Activated CD4-positive, CD25-positive, alpha-beta regulatory T cell (primary cell): ENCODE data around the gene RAC3.

Experiments
- DNase-seq, 4 experiments: peaks; one replicate each; lab custom pipeline; 2025; lab: John Stamatoyannopoulos, UW

RAC3 gene

DNA sequence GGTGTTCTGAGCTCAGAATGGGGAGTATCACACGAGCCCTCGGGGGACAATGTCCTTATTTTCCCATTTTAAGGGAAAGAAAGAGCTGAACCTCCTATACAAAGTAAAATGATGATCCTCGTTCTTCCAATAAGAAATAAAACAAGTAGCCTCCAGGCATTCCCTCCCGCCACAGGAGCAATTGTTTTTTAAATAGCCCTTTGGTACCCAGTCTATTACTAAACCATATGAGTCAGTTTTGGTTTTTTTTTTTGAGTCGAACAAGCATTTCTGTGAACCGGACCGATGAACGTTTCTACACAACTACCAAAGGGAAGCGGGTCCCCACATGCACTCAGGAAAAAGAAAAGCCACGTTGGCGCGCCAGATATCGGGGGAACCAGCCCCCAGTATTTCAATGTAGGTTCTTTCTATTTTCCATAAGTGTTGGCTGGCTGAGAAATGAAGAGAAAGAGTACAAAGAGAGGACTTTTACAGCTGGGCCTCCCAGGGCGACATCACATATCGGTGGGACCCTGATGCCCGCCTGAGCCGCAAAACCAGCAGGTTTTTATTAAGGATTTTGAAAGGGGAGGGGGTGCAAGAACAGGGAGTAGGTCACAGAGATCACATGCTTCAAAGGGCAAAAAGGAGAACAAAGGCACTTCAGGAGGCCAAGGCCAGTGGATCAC, 9.8 kb downstream of the RAC3 start:
- no peak for DNase-seq

DNA sequence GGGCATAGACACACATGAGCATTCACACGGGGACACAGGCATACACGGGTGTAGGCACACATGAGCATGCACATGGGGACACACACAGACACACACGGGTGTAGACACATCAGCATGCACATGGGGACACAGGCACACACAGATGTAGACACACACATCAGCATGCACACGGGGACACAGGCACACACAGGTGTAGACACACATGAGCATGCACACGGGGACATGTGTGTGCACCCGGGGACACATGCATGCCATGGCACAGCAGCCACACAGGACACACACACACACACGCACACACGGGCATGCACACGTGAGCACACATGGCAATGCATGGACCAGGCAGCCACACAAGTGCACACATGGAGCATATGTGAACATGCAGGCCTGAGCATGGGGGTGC, 11.2 kb downstream of the RAC3 start:
- DNase-seq = no peak

DNA sequence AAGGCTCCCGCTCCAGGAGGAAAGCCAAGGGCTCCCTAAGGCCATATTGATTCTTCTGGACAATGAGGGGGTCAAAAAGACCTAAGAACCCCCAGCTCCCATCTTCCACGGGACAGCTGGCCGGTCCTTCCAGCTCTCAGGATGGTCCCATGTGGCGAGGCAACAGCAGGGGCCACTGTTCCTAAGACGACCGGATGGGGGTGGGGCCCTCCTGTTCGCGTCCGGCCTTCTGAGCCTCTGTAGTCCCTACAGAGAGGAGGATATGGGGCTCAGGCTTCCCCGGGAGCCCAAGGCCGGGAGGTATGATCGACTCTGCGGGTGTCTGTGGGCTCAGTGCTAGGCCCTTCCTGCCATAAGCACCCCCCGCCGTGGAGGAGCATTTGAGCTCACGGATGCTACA, 12.0 kb downstream of the RAC3 start:
- DNase-seq = no peak

DNA sequence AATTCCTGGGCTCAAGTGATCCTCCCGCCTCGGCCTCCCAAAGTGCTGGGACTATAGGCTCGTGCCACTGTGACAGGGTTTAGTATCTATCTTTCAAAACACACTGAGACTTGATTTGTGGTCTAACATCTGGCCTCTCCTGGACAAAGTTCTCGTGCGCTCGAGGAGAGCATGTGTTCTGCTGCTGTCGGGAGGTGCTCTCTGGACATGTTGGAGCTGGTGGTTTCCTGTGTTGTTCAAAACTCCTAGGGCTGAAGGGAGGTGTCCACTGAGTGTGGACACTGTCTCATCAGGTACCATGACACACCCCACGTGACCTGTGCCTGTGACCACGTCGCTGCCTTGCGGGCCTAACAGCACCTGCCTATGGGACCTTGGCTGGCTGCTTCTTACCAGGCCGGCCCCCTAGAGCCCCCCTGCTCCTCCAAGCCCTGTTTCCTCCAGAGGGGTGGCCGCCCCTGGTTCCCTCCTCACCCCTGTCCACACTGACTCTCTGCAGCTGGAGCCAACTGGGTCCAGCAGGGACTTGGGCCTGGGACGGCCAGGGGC, 14.5 kb downstream of the RAC3 start:
- no peak for DNase-seq

DNA sequence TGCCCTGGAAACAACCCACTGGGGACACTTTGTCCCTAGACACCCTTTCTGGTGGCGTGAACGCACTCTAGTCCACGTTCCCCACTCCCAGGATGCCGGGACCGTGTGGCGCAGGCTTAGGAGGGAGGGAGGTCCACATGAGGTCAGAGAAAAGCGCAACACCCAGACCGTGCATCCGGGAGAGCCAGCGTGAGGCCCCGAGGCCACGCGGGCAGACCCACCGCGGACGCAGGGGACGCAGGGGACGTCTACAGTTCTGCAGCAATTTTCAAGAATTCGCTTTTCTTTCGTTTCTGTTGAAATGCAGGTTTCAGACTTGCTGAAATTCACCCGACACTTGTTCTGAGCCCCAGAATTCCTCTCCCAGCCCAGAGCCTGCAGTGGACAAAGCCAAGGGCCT, 15.4 kb downstream of the RAC3 start:
- DNase-seq = no peak

DNA sequence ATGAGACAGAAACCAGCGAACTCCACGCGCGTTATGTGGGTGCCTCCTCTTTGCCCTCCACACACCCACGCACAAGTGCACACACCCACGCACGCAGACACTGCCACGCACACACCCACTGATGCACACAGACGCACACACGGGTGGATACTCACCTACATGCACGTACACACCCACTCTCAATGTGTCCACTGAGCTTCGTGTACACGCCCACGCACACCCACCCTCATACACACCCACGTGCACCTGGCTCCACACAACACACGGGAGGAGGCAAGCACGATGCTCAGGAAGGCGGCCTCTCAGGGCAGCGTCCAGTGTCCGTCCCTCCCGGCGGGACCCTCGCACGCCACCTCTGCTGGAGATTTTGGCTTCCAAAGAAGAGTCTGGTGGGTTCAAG, 15.9 kb downstream of the RAC3 start:
- DNase-seq = no peak

DNA sequence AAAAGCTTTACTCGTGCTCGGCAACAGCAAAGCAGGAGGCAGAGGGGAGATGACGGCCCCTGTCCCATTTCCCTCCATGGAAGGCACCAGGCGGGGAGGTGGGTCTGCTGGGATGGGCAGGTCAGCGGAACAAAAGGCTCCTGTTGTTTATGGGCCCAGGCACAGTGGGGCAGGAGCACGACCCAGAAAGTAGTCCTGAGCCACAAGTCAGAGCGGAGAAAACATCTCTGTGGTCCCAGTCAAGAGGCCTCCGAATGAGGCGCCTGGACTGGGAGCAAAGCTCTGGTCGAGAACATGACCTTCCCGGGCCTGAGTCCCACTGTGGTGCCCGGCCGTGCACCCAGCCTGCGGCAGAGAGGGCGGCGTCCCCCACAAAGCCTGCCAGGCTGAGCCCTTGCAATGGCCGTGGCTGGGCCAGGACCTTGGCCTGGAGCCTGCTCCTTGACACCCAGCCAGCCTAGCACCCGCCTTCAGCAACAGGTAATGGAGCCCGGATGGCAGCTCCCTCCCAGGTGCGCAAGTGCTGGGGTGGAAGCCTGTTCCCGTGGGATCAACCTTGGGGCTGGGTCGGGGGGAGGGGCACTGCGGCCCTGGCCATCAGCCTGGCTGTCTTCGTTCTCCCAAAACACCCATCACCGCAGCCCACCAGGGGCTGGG, 16.6 kb downstream of the RAC3 start:
- DNase-seq = no peak

DNA sequence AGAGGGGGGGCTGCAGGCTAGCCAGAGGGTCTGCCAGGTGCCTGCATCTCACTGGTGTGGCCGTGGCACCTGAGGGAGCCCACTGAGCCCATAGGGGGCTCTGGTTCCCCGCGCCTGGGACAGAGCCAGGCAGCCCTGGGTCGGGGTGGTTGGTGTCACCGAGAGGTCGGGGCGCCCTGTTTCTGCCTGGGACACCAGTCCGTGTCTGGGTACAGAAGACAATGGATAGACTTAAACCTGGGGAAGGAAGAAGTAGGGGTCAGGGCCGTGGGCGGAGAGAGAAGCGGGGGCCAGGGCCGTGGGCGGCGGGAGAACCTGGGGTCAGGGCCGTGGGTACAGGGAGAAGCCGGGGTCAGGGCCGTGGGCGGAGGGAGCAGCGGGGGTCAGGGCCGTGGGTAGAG, 17.1 kb downstream of the RAC3 start:
- DNase-seq = no peak

DNA sequence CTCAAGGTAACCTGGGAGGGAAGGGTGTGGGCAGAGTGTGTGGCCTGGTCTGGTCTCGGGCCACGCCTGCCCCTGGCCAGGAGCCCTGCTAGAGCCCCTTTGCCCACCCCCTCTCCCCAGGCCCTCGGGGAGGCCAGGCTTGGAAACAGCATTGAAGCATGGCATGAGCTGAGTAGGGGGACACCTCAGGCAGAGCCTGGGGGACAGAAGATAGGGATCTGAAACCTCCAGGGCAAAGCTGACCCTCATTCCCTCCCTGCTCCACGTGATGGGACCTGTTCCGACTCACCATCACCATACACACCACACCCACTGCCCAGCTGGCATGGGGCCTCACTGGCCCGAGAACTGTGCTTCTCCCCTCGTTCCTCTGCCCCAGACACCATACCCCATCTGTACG, 17.6 kb downstream of the RAC3 start:
- DNase-seq = no peak

DNA sequence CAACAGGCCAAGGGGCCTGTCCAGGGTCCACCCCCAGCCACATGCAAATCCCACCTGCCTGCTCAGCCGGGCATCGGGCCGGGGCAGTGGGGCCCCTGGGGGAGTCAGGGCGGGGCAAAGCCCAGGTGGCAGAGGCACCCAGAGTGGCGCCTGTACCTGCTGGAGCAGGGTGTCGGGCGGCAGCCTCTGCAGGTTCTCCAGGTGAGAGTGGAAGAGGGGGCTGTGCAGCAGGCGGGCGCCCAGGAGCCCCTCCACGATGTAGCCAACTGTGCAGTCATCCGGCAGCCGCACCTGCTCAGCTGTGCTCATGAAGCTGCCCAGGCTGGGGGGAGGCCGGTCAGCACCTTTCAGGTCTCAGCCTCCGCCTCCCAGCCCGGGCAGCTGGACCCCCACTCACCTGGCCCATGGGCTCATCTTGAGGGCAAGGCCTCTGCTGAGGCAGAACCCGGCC, 18.1 kb downstream of the RAC3 start:
- no peak for DNase-seq

DNA sequence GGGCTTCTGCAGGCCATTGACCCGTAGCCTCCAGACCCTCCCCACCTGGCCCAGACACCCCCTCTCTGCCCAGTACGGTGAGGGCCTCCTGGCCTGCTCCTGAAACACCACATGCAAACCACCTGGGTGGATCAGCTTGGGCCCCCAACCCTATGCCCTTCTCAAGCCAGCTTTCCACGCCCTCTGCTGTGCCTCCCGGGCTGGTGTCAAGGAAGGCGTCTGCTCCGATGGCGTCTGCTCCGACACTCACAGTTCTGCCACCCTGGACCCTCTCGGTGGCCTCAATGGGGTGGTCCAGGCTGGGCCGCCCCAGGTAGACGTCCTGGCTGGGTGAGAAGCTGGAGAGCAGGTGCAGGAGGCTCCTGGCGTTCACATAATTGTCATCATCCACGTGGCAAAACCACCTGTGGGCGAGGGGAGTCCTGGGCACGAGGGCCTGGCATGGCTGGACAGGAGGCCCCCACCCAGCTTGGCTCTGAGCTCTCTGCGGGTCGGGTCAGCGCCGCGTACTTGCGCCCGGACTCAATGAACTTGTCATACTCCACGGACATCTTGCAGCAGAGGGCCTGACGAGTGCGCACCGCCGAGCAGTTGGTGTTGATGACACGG, 18.8 kb downstream of the RAC3 start:
- DNase-seq = no peak

DNA sequence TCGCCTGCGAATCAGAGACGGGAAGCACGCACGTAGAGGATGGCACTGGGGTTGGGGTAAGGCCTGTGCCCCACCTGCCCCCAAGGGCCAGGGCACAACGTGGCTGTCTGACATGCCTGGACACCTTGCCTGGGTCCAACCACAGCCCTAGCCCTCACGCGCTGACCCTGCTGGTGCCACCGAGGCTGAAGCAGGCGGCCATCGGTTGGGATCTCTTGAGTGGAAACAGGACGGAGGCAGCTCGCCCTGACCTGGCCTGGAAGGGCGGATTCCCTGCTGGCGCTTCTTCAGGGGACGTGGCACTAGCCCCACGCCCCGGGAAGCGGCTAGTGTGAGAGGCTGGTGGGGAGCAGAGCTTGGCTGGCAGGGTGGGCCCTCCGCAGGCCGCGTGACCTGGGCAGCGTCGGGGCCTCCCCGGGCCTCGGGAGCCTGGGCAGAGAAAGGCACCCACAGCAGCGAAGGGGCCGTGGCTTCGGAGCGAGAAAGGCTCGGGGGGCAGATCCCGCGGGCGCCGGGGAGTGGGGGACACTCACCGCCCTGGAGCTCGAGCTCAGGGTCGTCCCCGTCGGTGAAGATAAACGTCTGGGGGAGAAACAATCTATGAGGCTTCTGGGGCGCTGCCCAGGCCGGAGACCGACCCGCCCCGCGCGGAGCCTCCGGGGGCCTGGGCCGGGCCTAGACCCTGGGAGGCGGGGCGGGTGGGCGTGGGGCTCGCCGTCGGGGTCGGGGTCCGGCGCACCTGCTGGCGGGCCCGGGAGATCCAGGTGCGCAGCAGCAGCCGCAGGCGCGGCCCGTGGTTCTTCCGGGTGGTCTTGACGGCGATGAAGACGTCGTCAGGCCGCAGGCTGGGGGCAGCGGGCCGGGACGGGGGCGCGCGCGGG, 19.5 kb downstream of the RAC3 start:
- DNase-seq = no peak

DNA sequence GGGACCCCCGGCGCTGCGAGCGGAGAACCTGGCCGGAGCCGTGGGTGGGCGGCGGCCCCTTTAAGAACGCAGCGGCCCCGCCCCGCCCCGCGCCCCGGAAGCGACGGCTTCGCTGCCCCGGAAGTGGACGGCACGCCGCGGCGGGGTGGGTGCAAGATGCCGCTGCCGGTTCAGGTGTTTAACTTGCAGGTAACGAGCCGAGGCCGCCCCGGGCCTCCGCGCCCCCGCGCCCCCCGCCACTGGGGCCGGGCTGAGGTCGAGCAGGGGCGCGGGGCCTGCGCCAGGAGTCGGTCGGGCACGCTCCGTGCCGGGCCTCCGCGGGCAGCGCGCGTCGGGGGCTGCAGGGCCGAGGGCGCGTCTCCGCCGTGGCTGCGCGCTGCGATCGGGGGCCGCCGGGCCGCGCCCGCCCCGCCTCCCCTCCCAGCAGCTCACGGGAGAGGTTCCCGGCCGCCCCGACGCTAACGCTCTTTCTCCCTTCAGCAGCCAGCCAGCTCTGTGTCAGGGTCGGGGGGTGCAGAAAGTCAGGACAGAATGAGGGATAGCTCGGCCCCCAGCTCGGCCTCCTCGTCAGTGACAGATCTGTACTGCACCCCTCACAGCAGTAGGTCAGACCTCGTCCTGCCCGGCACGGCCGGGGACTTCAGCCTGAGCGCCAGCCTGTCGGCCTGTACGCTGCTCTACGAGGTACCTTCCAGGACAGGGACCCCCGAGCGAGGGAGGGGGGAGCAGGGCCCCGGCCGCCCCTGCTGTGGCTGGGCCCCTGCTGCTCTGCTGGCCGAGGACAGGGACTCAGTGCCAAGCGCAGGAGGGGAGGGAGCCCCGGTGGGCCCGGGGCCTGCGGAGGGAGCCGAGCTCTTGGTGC, 20.5 kb downstream of the RAC3 start, which contains the start of the genes GPS1 and RFNG:
Gene GPS1, plus strand, starts transcription at position 123 of the 862 bp plus-strand sequence. Its CDS starts 34 bp downstream, at position 157.
Gene RFNG, minus strand, starts transcription at position 36 of the 862 bp plus-strand sequence. CDS start 45 bp downstream, outside the sequence.
- peak; percentile 70 to 79 (median 70) for DNase-seq

DNA sequence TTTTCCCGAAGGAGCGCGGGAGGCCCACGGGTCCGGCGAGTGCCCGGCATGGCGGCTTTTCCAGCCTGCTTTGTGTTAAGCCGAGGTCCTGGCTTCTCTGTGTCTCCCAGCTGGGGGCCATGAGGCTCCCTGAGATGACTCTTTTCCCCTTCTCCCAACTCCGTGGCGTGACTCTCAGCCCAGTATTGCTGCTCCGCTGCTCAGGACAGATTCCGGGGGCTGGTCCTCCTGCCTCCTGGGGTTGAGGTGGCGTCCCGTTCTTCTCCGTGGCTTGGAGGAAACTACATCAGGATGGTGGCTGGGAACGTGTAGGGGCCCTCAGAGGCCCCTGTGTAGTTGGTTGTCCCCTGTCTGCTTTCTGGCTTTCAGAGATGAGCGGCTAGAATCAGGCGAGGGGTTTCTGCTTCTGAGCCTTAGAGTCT, 21.2 kb downstream of the RAC3 start:
- DNase-seq = no peak

DNA sequence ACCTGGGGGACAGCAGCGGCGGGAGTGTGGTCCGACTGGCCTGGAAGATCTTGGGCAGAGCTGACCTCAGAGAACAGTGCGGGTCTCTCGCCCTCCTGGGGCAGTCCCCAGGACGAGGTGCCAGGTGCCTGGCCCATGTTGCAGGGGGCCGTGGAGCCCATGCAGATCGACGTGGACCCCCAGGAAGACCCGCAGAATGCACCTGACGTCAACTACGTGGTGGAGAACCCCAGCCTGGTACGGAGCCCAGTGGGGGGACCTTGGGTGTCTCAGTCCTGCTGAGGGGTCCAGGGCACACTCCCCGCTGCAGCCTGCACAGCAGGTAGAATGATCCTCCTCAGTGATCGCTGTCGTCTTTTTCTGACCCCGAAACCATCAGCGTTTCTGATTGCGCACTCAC, 21.7 kb downstream of the RAC3 start:
- no peak for DNase-seq

DNA sequence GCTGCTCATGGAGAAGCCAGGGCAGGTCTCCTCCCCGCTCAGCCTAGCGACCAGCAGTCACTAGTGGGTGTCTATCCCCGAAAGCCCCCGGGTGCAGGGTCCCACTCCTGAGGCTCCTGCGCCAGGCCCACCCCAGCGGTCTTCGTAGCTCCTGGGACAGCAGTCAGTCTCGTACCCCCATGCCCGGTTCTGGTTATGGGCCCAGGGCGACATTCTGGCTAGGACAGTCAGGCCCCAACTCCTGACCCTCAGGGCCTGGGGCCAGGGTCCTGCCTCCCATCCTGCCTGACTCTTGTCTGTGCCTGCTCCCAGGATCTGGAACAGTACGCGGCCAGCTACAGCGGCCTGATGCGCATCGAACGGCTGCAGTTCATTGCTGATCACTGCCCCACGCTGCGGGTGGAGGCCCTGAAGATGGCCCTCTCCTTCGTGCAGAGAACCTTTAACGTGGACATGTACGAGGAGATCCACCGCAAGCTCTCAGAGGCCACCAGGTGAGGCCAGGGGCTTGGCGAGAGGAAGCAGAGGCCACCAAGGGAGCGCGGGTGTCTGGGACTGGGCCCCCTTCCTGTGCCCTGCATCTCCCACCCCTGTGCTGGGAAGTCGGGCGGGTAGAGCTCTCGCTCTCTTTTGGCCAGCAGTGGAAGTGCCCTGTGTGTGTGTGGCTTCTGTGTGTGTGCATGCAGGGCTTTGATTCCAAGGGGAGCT, 22.2 kb downstream of the RAC3 start:
- no peak for DNase-seq

DNA sequence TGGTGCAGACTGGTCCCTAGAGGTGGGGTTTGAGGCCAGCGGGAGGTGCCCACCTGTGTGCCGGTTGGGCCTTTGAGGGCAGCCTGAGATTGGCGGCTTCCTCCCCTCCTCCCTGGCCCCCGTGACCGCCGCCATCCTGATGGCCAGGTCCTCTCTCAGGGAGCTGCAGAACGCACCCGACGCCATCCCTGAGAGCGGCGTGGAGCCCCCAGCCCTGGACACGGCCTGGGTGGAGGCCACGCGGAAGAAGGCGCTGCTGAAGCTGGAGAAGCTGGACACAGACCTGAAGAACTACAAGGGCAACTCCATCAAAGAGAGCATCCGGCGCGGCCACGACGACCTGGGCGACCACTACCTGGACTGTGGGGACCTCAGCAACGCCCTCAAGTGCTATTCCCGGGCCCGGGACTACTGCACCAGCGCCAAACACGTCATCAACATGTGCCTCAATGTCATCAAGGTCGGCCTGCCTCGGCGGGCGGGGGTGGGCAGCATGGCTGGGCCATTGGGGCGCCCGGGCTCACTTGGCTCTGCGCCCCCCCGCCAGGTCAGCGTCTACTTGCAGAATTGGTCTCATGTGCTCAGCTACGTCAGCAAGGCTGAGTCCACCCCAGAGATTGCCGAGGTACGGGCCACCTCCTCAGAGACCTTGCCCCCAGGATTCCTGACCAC, 23.0 kb downstream of the RAC3 start:
- no peak for DNase-seq

DNA sequence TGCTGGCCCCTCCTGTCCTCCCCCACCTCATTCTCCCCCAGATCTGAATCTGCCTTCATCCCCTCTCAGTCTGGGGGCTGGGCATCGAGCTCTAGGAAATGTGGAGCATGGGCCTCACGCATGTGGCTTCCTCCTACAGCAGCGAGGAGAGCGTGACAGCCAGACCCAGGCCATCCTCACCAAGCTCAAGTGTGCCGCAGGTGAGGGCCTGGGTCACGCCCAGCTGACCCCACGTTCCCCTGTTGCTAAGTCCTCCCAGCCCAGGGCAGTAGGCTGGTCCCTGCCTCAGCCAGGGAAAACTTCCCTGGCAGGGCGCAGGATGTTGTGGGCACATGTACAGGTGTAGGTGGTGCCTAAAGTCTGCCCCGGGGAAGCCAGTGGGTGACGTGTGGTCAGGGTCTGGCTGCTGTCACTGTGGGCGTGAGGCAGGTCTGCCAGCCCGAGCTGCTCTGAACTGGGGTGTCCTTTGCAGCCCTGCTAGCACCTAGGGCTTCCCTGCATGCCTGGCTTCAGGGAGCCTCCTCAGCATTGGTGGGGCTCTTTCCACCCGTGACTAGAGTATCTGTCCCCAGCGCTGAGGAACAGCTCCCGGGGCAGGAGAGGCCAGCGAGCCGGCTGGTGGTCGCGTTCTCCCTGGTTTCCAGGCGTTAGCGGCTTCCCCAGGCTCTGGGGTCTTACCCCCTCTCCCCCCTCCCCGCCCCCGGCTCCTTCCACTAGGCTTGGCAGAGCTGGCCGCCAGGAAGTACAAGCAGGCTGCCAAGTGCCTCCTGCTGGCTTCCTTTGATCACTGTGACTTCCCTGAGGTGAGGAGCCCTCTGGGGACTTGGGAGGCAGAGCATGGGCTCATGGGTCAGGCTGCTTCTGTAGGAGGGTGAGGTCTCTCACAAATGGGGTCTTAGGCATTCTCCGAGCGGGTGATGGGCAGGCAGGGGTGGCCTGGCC, 23.8 kb downstream of the RAC3 start:
- DNase-seq = no peak
